Measurements from ENCODE around the gene GLRA3.

Gene GLRA3

GRCh38 chr4:174669270-174669669, 159.8 kb downstream of the GLRA3 start:
- H3K4me3 ChIP-seq (ENCODE audit: low read depth, low read length): no peak overlapping the region
- DNase-seq (ENCODE audit: low read depth): peak; percentile 93
- TF ChIP-seq CTCF (conservative IDR thresholded peaks at IDR 0.05; ENCODE audit: low read depth, low read length): no peak

- TF ChIP-seq CTCF (conservative IDR thresholded peaks at IDR 0.05; ENCODE audit: low read depth, low read length): no peak
- DNase-seq (ENCODE audit: low read depth): no peak
- H3K4me3 ChIP-seq (ENCODE audit: low read depth, low read length): no peak overlapping the region
Measured at GRCh38 chr4:174665799-174666198, 163.2 kb downstream of the GLRA3 start.

GRCh38 chr4:174663216-174663615, 165.8 kb downstream of the GLRA3 start:
- TF ChIP-seq CTCF (conservative IDR thresholded peaks at IDR 0.05; ENCODE audit: low read depth, low read length): no peak
- H3K4me3 ChIP-seq (ENCODE audit: low read depth, low read length): no peak overlapping the region
- DNase-seq (ENCODE audit: low read depth): peak; percentile 46

- DNase-seq (ENCODE audit: low read depth): peak; percentile 16
- TF ChIP-seq CTCF (conservative IDR thresholded peaks at IDR 0.05; ENCODE audit: low read depth, low read length): no peak
- no peak overlapping the region for H3K4me3 ChIP-seq (ENCODE audit: low read depth, low read length)
Measured at GRCh38 chr4:174658246-174658645, 170.8 kb downstream of the GLRA3 start.

- H3K4me3 ChIP-seq (ENCODE audit: low read depth, low read length): no peak overlapping the region
- no peak for DNase-seq (ENCODE audit: low read depth)
- TF ChIP-seq CTCF (conservative IDR thresholded peaks at IDR 0.05; ENCODE audit: low read depth, low read length): no peak
Measured at GRCh38 chr4:174657472-174657871, 171.6 kb downstream of the GLRA3 start.

- no peak overlapping the region for H3K4me3 ChIP-seq (ENCODE audit: low read depth, low read length)
- DNase-seq (ENCODE audit: low read depth): no peak
- no peak for TF ChIP-seq CTCF (conservative IDR thresholded peaks at IDR 0.05; ENCODE audit: low read depth, low read length)
Measured at GRCh38 chr4:174654634-174655033, 174.4 kb downstream of the GLRA3 start.

- H3K4me3 ChIP-seq (ENCODE audit: low read depth, low read length): no peak overlapping the region
- no peak for DNase-seq (ENCODE audit: low read depth)
- TF ChIP-seq CTCF (conservative IDR thresholded peaks at IDR 0.05; ENCODE audit: low read depth, low read length): no peak
Measured at GRCh38 chr4:174650711-174651355, 178.2 kb downstream of the GLRA3 start.
